GM18907 (cell line): Measurements from ENCODE around the gene GJA3.
"Not testable (repeated sequence)": the region's sequence is repeated elsewhere in the genome, so short reads cannot be mapped to it uniquely, and the experiment has no call there.

Experiments used
- ATAC-seq: cut with Tn5 transposase; IDR thresholded peaks from one replicate; pipeline ENCODE4 v1.9.1; 2021; ENCODE audit warnings: mild to moderate bottlenecking, moderate library complexity; ENCODE audit not compliant: unreplicated experiment

GJA3 gene

GRCh38 chr13:20182231-20182846 lies 21.5 kb upstream of the GJA3 start:
- ATAC-seq = peak; percentile 81

- no peak for ATAC-seq
Measured at GRCh38 chr13:20181188-20181587, 20.3 kb upstream of the GJA3 start.

- ATAC-seq = no peak
Measured at GRCh38 chr13:20178156-20178555, 17.3 kb upstream of the GJA3 start.

- no peak for ATAC-seq
Measured at GRCh38 chr13:20177049-20177831, 16.4 kb upstream of the GJA3 start.

- ATAC-seq = no peak
Measured at GRCh38 chr13:20175907-20176652, 15.2 kb upstream of the GJA3 start.

- ATAC-seq = no peak
Measured at GRCh38 chr13:20175406-20175794, 14.5 kb upstream of the GJA3 start.

- ATAC-seq = peak; percentile 87
Measured at GRCh38 chr13:20174656-20175405, 14.0 kb upstream of the GJA3 start.

GRCh38 chr13:20173116-20173746 lies 12.4 kb upstream of the GJA3 start:
- no peak for ATAC-seq

GRCh38 chr13:20171364-20171763 lies 10.5 kb upstream of the GJA3 start:
- no peak for ATAC-seq

- ATAC-seq = no peak
Measured at GRCh38 chr13:20170921-20171320, 10.1 kb upstream of the GJA3 start.

GRCh38 chr13:20168396-20168795 lies 7.5 kb upstream of the GJA3 start:
- no peak for ATAC-seq

GRCh38 chr13:20165417-20166257 lies 4.8 kb upstream of the GJA3 start:
- ATAC-seq = no peak

- ATAC-seq = no peak
Measured at GRCh38 chr13:20161951-20162300, 1.1 kb upstream of the GJA3 start.

GRCh38 chr13:20161275-20161950 lies 561 bp upstream of the GJA3 start:
- peak; percentile 62 for ATAC-seq

GRCh38 chr13:20159646-20160305 lies 1.1 kb downstream of the GJA3 start:
- no peak for ATAC-seq

- no peak for ATAC-seq
Measured at GRCh38 chr13:20157151-20157796, 3.6 kb downstream of the GJA3 start.

- ATAC-seq = no peak
Measured at GRCh38 chr13:20156702-20157101, 4.2 kb downstream of the GJA3 start.

GRCh38 chr13:20153290-20153689 lies 7.6 kb downstream of the GJA3 start:
- ATAC-seq = not testable (repeated sequence)
